ENCODE results near the gene RALA.
A peak's percentile ranks its signal among the peaks of the same experiment; 100 is the strongest.

RALA gene

GRCh38 chr7:39613577-39613976 is 9.8 kb upstream of the RALA start:
- no peak for DNase-seq (ENCODE audit: low read depth in 2 of 2)

- DNase-seq (ENCODE audit: low read depth in 2 of 2): no peak
Observed at GRCh38 chr7:39614299-39614698, 9.1 kb upstream of the RALA start.

- DNase-seq (ENCODE audit: low read depth in 2 of 2): no peak
Observed at GRCh38 chr7:39615350-39615975, 7.9 kb upstream of the RALA start.

- DNase-seq (ENCODE audit: low read depth in 2 of 2): no peak
Observed at GRCh38 chr7:39616138-39616537, 7.2 kb upstream of the RALA start.

- no peak for DNase-seq (ENCODE audit: low read depth in 2 of 2)
Observed at GRCh38 chr7:39617005-39617404, 6.4 kb upstream of the RALA start.

GRCh38 chr7:39618868-39619267 is 4.5 kb upstream of the RALA start:
- no peak for DNase-seq (ENCODE audit: low read depth in 2 of 2)

- no peak for DNase-seq (ENCODE audit: low read depth in 2 of 2)
Observed at GRCh38 chr7:39620486-39620885, 2.9 kb upstream of the RALA start.

GRCh38 chr7:39621261-39621660 is 2.1 kb upstream of the RALA start:
- DNase-seq (ENCODE audit: low read depth in 2 of 2): no peak

- no peak for DNase-seq (ENCODE audit: low read depth in 2 of 2)
Observed at GRCh38 chr7:39621784-39622411, 1.5 kb upstream of the RALA start.

GRCh38 chr7:39622609-39623008 is 763 bp upstream of the RALA start:
- DNase-seq (ENCODE audit: low read depth in 2 of 2): no peak

- DNase-seq (ENCODE audit: low read depth in 2 of 2): peak in 1 of 2 donors; percentile 8
Observed at GRCh38 chr7:39623732-39624441, 515 bp downstream of the RALA start.

- DNase-seq (ENCODE audit: low read depth in 2 of 2): no peak
Observed at GRCh38 chr7:39624442-39624807, 1.1 kb downstream of the RALA start.

- no peak for DNase-seq (ENCODE audit: low read depth in 2 of 2)
Observed at GRCh38 chr7:39624935-39625694, 1.7 kb downstream of the RALA start.

GRCh38 chr7:39631736-39632308 is 8.4 kb downstream of the RALA start:
- no peak for DNase-seq (ENCODE audit: low read depth in 2 of 2)

- no peak for DNase-seq (ENCODE audit: low read depth in 2 of 2)
Observed at GRCh38 chr7:39633563-39634477, 10.4 kb downstream of the RALA start.

GRCh38 chr7:39634478-39634805 is 11.1 kb downstream of the RALA start:
- no peak for DNase-seq (ENCODE audit: low read depth in 2 of 2)

GRCh38 chr7:39637400-39637799 is 14.0 kb downstream of the RALA start:
- DNase-seq (ENCODE audit: low read depth in 2 of 2): no peak

GRCh38 chr7:39637963-39638485 is 14.7 kb downstream of the RALA start:
- no peak for DNase-seq (ENCODE audit: low read depth in 2 of 2)

GRCh38 chr7:39642896-39643295 is 19.5 kb downstream of the RALA start:
- DNase-seq (ENCODE audit: low read depth in 2 of 2): no peak

GRCh38 chr7:39644170-39644569 is 20.8 kb downstream of the RALA start:
- no peak for DNase-seq (ENCODE audit: low read depth in 2 of 2)
